Frontal cortex (tissue), 4 donors: ENCODE data around the gene ZNF207. TPM values are rescaled to one million over a fixed set of nuclear protein-coding genes. Genes with fewer than 3 reads are reported as not detected.
"Not testable (repeated sequence)": the region's sequence is repeated elsewhere in the genome, so short reads cannot be mapped to it uniquely, and the experiment has no call there.

ENCODE experiments used
- DNase-seq, 2 donors: peaks; one replicate each; pipeline ENCODE4 v3.0.0; 2012; ENCODE audit warnings: low spot score in 2 of 2
- FAIRE-seq: peaks from 2 replicates; lab custom pipeline; 2012; peaks lifted over from hg19 to GRCh38; lab: Jason Lieb, UNC
- total RNA-seq: library from RNA; depleted of rRNA; stranded (reverse); fragments of >200 nt; gene quantifications from one replicate; pipeline ENCODE4 v1.2.3, GENCODE V29; 2014
- donor health status: control.
- donor health status: control.
- donor health status: control.

ZNF207 gene
- total RNA-seq, 1 donor from 2014 or later, result 80.7 TPM

DNA sequence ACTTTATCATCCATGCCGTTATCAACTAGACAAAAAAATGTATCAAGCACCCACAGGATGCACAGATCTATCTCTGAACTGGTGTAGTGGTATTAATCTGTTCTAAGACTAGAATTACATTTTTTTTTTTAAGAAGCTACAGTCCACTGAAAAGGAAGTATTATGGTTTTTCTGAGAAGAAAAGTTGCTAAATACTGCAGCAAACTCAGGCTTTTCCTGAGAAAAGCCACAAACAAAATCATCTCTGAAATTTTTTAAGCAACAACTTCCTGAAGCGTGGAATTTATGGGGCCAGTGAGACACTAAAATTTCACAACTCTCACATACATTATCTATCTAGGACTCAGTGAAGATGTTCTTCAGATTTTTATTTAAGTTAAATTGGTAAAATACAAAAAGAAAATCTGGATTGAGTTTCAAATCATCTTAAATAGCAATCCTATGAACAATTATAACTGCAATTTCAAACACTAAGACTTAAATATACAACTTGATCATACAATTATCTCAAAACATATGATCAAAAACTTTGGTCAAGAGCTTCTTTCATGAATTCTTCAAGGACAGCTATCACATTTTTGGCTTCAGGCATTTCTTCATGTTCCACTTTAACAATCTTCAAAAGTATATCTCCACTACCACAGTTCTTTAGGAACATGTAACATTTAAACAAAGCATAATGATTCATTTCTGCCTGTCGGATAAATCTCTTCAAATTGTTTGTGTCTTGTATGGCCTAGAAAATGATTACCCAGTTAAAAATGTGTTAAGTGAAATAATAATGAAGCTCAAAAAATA, 18.5 kb upstream of the ZNF207 start:
- FAIRE-seq, result no peak
- no peak for DNase-seq

DNA sequence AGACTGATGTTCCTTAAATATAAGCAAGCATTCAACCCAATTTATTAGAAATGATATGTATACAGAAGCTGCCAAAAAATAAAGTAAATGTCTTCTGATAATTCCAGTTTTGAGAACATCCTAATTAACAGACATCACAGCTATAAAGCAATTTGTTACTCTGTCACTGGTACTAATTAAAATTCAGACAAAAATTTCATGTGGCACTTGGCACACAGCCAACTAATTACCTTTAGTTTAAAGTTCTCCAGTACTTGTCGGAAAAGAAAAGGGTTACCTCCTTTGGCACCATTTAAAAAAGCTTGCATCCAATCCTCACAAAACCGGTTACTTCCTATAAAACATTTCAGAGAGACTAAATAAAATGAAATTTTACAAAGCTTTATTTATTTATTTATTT, 16.8 kb upstream of the ZNF207 start:
- DNase-seq (no peak), FAIRE-seq (no peak)

DNA sequence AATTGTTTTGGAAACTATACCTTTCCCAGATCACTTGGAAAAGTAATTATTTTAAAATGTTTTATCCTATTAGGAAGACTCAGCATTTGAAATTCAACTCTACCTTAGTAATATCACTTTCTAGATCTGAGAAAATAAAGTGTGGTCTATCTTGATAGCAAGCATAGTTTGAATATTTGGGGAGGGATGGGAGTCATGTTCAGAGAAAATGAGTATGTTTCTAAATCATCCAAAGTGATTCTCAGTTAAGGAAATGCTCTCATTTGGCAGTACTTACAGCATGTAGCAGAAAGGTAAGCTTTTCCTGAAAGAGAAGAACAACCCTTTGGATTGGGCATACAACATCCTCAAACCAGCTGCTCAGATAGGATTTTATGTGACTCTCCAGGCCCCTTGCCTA, 14.9 kb upstream of the ZNF207 start:
- DNase-seq (no peak), FAIRE-seq (no peak)

DNA sequence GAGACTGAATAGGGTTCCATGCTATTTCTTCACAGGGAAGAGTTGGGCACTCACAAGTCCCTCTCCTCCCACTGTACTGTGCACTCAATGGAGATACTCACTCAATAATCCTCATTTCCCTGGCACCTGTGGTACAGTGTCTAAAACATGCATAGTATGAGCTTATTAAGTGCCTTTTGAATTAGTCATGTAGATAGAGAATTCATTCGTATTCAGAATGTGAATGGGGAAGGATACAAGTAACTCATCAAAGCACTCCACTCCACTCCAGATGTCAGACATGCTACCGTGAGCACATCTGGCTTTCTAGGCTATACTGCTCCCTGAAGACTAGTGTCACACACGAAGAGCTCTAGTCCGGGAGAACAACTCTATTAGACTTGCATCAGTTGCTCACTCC, 14.3 kb upstream of the ZNF207 start:
- DNase-seq, result no peak

DNA sequence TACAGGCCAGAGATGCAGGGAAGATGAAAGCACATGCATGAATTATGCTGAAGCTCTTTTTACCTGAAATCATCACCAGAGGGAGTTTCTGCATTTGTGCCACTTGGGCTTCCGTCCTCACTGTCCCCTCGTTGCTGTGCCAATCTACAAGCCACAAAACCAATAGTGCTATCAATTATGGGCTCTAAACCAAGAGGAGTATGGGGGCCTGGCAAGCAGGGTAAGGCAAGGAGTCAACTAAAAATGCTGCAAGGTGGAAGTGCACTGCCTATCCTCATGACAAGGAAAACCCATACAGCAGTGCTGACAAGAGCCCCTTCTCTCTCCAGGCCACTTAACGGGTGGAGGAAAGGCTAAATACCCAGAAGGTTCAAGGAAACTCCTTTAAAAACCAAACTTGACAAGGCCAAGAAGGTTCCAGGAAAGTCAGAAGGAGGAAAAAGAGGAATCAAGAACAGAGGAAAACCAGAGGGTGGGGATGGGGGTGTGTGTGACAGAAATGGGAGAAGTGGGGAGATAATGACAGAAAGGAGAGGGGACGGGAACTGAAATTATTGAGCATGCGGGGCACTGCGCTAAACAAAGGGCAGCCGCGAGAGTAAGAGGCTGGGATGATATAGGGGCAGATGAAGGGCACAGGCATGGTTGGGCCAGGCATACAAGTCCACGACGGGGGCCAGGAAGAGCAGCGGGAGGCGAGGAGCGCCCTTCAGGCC, 8.7 kb upstream of the ZNF207 start:
- no peak for DNase-seq
- no peak for FAIRE-seq

More for the DNA sequence above, 14.3 kb upstream of the ZNF207 start:
- no peak for FAIRE-seq

DNA sequence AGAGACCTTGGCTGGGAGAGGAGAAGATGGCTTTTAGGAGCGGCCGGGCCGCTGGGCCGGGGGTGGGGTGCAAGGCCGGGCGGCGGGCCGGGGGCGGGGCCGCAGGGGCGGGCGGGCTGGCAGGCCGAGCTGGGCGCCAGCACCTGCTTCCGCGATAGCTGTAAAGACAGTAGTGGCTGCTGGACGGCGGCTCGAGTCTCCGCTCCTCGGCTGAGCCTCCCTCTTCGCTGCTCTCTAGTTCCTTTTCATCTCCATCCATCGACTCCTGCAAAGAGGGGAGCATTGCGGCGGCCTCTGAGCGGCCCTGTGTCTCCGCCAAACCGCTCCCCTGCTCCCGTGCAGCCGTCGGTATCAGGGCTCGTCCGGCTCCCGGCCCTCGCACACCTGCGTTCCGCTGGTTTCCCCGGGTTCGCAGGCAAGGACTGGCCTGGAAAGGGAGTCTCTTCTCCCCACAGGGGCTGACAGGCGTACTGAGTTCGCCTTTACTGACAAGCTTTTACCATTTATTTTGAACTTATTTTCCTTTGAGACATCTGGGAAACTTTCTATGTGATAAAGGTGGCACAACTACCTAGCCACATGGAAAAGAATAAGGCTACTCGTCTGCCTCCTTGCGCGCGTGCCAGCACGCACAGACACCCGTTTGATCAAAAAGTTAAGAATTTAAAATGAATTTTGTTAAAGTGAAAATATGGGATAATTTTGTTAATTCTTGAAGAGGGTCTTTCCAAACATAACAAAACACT, 7.9 kb upstream of the ZNF207 start, which contains the start of gene C17orf75:
Gene C17orf75 (minus strand): TSS at position 317 of the 746 bp plus-strand sequence. CDS start 34 bp downstream, at position 283.
- DNase-seq (peak; percentile 61 to 73), FAIRE-seq (no peak)

DNA sequence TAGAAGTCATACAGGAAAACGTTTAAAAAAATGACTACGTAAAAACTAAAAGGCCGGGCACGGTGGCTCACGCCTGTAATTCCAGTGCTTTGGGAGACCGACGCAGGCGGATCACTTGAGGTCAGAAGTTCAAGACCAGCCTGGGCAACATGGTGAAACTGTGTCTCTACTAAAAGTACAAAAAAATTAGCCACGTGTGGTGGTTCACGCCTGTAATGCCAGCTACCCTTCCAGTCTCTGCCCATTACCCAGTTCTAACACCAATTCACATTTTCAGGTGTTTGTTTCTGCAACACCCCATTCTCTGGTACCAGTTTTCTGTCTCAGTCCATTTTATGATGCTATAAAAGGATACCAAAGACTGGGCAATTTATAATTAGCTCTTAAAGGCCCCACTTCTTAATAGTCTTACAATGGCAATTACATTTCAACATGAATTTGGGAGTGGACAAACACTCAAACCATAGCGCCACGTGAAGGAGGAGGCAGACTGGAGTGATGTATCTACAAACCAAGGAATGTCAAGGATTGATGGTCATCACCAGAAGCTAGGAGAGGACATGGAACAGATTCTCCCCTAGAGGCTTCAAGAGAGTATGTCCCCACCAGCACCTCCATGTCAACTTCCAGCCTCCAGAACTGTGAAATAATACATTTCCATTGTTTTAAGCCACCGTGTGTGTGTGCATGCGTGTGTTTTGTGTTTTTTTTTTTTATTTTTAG, 7.2 kb upstream of the ZNF207 start:
- DNase-seq, result no peak
- no peak for FAIRE-seq

DNA sequence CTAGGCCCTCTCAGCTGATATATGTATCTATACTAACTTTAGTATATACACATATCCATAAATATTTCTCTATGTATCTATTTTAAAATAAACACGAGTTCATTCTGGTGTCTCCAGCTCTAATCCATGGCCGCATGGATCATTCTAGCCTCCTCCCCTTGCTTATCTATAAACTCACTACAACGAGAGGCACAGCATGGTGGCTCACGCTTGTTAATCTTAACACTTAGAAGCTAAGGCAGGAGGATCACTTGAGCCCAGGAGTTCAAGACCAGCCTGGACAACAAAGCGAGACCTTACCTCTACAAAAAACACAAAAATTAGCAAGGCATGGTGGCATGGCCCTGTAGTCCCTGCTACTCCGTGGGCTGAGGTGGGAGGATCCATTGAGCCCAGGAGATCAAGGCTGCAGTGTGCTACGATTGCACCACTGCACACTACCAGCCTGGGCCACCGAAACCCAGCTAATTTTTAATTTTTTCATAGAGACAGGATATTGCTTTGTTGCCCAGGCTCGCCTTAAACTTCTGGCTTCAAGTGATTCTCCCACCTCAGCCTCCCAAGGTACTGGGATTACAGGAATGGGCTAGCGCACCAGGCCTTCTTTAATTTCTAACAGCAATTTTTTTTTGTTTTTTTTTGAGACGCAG, 3.9 kb upstream of the ZNF207 start:
- DNase-seq, result no peak
- FAIRE-seq, result no peak

DNA sequence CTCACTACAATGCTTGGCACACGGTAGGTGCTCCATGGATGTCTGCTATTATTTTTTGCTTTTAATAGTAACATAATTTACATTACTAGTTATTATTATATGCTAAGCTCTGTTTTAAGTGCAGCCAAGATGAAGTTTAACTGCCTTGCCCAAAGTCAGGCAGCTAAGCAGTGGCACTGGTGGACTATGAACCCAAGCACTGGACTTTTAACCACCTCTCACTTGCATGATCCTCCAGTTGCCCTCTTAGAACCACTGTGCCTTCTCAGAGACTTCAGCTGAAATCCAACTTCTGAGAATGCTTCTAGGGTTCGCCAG, 1.5 kb upstream of the ZNF207 start:
- FAIRE-seq, result no peak

DNA sequence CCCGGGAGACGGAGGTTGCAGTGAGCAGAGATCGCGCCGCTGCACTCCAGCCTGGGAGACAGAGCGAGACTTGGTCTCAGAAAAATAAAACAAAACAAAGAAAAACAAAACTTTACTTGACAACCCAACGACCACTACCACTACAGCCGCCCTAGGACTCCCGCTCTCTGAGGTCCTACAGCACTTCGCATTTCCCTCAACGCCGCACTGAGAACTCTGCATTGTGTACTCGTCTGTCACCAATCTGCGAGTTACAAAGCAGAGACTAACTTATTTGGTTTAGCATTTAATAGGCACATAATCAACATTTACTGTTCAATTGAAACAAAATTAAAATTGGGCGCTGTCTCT, 479 bp upstream of the ZNF207 start:
- DNase-seq (no peak), FAIRE-seq (no peak)

More for the DNA sequence above, 1.5 kb upstream of the ZNF207 start:
- DNase-seq, result no peak

DNA sequence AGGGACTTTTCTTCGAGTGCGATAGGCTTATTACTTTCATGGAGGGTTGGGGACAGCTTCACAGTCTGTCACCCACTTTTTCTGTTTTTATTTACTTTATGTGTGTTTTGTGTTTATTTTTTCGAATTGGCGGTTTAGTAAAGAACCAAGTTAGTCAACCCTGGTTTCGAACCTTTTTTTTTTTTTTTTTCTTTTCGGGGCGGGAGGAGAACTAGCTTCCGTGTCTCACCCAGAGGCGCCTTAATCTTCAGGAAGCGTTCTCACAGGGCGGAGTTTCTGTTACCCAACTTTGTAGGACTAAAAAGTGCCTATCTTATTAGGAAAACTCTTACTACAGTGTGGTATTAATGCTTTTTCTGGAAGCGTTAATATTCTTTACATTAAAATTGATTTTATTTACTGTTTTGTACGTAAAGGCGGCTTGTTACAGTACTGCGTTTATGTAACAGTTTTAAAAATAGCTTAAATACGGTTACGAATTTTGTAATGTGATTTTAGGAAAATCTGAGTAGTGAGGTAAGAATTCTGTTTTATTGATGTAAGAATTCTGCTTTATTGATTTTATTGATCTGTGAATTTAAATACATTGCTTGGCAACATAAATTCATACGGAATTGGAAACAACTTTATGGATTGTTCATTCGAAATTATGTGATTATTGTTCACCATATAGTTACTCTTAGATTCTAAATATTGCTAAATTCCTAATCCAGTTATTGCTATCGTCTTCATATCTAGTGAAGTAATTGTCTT, 885 bp downstream of the ZNF207 start:
- FAIRE-seq (no peak), DNase-seq (no peak)

DNA sequence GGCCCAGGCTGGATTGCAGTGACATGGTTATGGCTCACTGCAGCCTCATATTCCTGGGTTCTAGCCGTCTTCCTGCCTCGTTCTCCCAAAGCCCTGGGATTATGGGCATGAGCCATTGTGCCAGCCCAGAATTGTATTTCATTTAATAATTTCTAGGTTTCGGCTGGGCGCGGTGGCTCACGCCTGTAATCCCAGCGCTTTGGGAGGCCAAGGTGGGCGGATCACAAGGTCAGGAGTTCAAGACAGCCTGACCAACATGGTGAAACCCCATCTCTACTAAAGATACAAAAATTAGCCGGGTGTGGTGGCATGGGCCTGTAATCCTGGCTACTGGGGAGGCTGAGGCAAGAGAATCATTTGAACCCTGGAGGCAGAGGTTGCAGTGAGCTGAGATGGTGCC, 2.8 kb downstream of the ZNF207 start:
- DNase-seq, FAIRE-seq: not testable (repeated sequence)

DNA sequence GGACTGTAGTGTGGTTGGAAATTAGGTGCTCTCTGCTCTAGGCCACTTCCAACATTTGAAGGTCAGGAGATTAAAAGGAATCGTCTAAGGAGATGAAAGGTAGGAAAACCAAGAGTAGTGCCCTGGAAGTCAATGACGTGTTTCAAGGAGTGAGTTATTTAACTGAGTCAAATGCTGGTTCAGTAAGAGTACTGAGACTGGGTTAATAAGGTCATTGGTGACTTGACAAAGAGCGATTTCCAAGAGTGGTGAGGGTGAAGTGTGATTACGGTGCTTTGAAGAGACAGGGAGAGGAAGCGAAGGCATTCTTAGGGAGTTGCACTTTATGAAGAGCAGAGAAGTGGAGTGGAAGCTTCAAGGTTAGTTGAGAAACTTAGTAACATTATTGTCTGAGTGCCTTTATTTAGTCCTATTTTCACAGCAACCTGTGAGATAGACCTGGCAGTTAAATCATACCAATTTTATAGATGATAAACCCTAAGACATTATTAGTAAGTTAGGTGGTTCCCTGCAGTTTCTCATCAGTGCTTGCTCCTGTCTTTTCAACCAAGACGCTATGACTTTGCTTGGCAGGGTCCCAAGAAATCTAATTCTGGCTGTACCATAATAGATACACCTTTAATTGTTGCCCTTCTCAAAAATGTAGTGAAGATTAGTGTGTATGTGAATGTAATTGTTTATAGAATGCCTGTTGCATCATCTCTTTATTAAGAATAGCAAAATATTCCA, 5.9 kb downstream of the ZNF207 start:
- DNase-seq (no peak), FAIRE-seq (no peak)

DNA sequence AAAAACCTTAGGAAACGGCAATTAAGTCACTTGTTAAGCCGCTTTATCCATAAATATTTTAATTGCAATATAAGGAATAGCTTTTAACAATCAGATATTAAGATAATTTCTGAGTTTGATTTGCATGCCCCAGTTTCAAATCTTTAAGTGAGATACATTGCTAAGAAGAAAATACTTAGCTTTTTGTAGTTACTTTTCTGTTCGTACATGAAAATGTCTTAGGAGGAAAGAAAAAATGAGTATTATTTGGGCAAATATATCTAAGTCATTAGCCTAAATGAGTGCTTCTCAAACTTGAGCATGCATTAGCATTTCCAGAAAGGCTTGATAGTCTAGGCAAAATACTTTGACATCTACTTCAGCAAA, 6.4 kb downstream of the ZNF207 start:
- no peak for DNase-seq
- FAIRE-seq, result no peak

DNA sequence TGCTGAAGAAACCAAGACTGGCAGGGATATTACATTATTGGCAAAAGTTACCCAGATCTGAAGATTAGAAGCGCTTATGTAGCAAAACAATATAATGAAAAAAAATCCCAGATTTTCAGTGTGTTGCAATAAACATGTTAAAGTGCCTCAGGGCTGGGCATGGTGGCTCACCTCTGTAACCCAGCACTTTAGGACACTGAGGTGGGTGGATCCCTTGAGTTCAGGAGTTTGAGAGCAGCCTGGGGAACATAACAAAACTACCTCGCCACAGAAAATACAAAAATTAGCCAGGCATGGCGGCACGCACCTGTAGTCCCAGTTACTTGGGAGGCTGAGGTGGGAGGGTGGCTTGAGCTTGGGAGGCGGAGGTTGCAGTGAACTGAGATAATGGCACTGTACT, 6.8 kb downstream of the ZNF207 start:
- FAIRE-seq (no peak), DNase-seq (no peak)

DNA sequence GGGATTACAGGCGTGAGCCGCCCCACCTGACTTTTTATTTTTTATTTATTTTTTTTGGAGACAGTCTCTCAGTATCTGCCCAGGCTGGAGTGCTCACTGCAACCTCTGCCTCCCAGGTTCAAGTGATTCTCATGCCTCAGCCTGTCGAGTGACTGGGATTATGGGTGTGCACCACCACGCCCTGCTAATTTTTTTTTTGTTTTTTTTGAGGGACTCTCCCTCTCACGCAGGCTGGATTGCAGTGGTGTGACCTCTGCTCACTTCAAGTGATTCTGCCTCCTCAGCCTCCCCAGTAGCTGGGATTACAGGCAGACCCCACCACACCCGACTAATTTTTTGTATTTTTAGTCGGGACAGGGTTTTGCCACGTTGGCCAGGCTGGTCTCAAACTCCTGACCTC, 7.7 kb downstream of the ZNF207 start:
- FAIRE-seq (no peak), DNase-seq (no peak)

DNA sequence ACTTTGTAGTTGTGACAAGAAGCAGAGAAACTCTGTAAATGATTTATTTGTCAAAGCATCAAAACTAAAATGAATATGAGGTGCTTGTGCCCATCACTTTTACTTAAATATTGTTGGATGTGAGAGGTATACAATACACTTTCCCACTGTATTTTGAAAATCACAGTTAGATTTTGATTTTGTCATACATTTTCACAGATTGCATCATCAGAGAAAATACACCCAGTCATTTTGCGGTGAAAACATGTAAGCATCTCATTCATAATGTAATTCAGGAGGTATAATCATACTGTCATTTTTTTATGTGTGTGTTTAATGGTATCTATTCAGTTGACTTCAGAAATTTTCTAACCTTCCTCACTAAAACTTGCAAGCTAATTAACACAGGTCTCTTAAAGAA, 11.3 kb downstream of the ZNF207 start:
- FAIRE-seq (no peak), DNase-seq (no peak)

DNA sequence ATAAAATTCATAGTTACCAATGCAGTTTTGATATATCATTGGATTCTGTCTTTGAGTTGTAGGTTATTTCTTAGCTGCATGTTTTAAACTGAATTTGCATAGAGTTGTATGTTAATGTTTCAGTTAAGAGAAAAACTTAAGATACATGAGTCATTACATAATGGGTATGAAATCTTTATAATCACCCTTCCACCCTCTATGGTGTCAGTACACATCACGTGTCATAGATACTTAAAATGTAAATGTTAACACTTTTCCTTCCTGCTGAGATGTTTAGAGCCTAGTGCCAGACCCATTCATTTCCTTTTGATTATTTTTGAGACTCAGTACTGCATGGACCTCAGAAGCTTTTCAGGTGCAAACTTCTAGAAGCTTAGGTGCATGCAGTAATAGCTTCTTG, 20.5 kb downstream of the ZNF207 start:
- DNase-seq, result no peak
- FAIRE-seq, result no peak
